OCI-LY3 (cell line): ENCODE measurements around the gene FCHSD1.

ENCODE experiments used
- H2AFZ ChIP-seq: fragments of 200-600, 300-600 bp; shearing (Covaris generic); 2 replicates; pipeline ENCODE4 v1.6.0; 2014; ENCODE audit warnings: antibody characterized with exemption, low read depth, low read length
- H3K27ac ChIP-seq: fragments of 200-600, 300-600 bp; sonication (generic); 2 replicates; pipeline ENCODE4 v1.5.1; 2014; ENCODE audit warnings: mild to moderate bottlenecking, low read length, moderate library complexity, mixed read lengths
- H3K27me3 ChIP-seq: fragments of 200-600, 300-600 bp; sonication (generic); 2 replicates; pipeline ENCODE4 v1.6.1; 2014; ENCODE audit warnings: low read depth, low read length, mixed read lengths
- H3K36me3 ChIP-seq: fragments of 200-600, 300-600 bp; sonication (generic); replicated peaks from 2 replicates; pipeline ENCODE3; 2014; ENCODE audit warnings: low read depth, low read length, mixed read lengths
- H3K4me1 ChIP-seq: fragments of 300-600, 200-600 bp; sonication (generic); 2 replicates; pipeline ENCODE4 v1.6.1; 2014; ENCODE audit warnings: low read length, mixed read lengths
- H3K4me2 ChIP-seq: fragments of 200-600, 300-600 bp; sonication (generic); 2 replicates; pipeline ENCODE4 v1.6.1; 2014; ENCODE audit warnings: low read length, mixed read lengths
- H3K4me3 ChIP-seq: fragments of 300-600, 200-600 bp; sonication (generic); 2 replicates; pipeline ENCODE4 v1.5.1; 2014; ENCODE audit warnings: antibody characterized with exemption, mild to moderate bottlenecking, low read length, moderate library complexity
- H3K79me2 ChIP-seq: fragments of 300-600, 200-600 bp; shearing (Covaris generic); 2 replicates; pipeline ENCODE4 v1.6.1; 2014; ENCODE audit warnings: mild to moderate bottlenecking, low read length, mixed read lengths
- H3K9ac ChIP-seq: fragments of 300-600, 200-600 bp; shearing (Covaris generic); 2 replicates; pipeline ENCODE4 v1.6.0; 2014; ENCODE audit warnings: mild to moderate bottlenecking, low read length, moderate library complexity
- H3K9me3 ChIP-seq: fragments of 200-600, 300-600 bp; shearing (Covaris generic); 2 replicates; pipeline ENCODE4 v1.6.1; 2014; ENCODE audit warnings: low read length, mixed read lengths; ENCODE audit not compliant: insufficient read depth
- H4K20me1 ChIP-seq: fragments of 200-600, 300-600 bp; sonication (generic); 2 replicates; pipeline ENCODE4 v1.6.1; 2016; ENCODE audit warnings: low read length, mixed read lengths; ENCODE audit not compliant: insufficient read depth
- EZH2phosphoT487 ChIP-seq: fragments of 200-600 bp; shearing (Covaris generic); IDR thresholded peaks from 2 replicates; pipeline ENCODE4 v1.6.1; 2018; ENCODE audit warnings: antibody characterized with exemption, mixed run types, low read depth
- TF ChIP-seq, protein P1 (sequence below): fragments of 200-600, 300-600 bp; sonication (generic); IDR thresholded peaks from 2 replicates; pipeline ENCODE4 v1.5.1; 2014; ENCODE audit warnings: antibody characterized with exemption, low read length, low read depth

FCHSD1 gene

DNA sequence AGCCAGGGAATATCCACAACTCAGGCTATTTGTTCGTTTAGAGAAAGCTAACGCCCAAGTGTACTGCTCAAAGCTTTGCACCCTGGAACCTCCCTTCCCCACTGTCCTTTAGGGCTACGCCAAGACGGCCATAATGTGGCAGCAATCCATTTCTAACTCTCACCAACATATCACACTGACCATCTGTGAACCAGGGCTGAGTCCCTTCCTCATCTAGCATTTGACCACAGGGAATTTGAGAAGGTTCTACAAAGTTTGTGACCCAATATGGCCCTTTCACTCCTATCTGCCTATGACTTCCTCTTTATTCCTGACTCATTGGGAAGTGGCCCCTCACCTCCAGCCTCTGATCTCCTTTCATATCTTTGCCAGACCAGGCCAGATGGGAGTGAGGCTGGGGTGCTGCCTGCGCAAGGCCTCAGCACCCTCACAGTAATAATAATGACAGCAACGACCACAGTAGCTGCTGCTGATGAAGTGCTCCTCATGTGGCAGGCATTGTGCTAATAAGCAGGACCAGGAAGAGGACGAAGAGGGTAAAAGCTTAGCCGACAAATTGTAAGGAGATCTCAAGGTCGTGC lies 40.2 kb upstream of the FCHSD1 start:
- H3K27ac ChIP-seq, result no peak overlapping the region
- H3K9me3 ChIP-seq, result no peaks in the 10 kb centered on the region
- H3K4me2 ChIP-seq, result no peak overlapping the region
- H3K27me3 ChIP-seq, result peaks cover 17% of the 10 kb centered on the region
- no peaks in the 10 kb centered on the region for H4K20me1 ChIP-seq
- H3K36me3 ChIP-seq, result no peaks in the 10 kb centered on the region
- H3K4me3 ChIP-seq, result no peak overlapping the region
- H3K9ac ChIP-seq, result no peak overlapping the region
- TF ChIP-seq, protein P1, sequence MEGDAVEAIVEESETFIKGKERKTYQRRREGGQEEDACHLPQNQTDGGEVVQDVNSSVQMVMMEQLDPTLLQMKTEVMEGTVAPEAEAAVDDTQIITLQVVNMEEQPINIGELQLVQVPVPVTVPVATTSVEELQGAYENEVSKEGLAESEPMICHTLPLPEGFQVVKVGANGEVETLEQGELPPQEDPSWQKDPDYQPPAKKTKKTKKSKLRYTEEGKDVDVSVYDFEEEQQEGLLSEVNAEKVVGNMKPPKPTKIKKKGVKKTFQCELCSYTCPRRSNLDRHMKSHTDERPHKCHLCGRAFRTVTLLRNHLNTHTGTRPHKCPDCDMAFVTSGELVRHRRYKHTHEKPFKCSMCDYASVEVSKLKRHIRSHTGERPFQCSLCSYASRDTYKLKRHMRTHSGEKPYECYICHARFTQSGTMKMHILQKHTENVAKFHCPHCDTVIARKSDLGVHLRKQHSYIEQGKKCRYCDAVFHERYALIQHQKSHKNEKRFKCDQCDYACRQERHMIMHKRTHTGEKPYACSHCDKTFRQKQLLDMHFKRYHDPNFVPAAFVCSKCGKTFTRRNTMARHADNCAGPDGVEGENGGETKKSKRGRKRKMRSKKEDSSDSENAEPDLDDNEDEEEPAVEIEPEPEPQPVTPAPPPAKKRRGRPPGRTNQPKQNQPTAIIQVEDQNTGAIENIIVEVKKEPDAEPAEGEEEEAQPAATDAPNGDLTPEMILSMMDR, result no peak
- TF ChIP-seq EZH2phosphoT487, result no peak
- H3K79me2 ChIP-seq, result no peaks in the 10 kb centered on the region
- peaks cover 16% of the 10 kb centered on the region for H3K4me1 ChIP-seq
- no peak overlapping the region for H2AFZ ChIP-seq

GRCh38 chr5:141686648-141687416 lies 35.6 kb upstream of the FCHSD1 start:
- Histone ChIP-seq H3K27ac (no peak overlapping the region), H4K20me1 (no peaks in the 10 kb centered on the region), H3K79me2 (no peaks in the 10 kb centered on the region), H3K4me1 (peaks cover 4% of the 10 kb centered on the region; the same call in 1 of the 2 replicates), H3K9ac (no peak overlapping the region), H3K4me2 (no peak overlapping the region), H3K4me3 (no peak overlapping the region), H3K9me3 (no peaks in the 10 kb centered on the region), H2AFZ (no peak overlapping the region), H3K36me3 (no peaks in the 10 kb centered on the region), H3K27me3 (peaks cover 14% of the 10 kb centered on the region)
- TF ChIP-seq, protein P1, result no peak
- no peak for TF ChIP-seq EZH2phosphoT487

GRCh38 chr5:141685591-141685990 lies 34.4 kb upstream of the FCHSD1 start:
- H3K9ac ChIP-seq, result no peak overlapping the region
- peaks cover 4% of the 10 kb centered on the region; the same call in 1 of the 2 replicates for H3K4me1 ChIP-seq
- no peaks in the 10 kb centered on the region for H3K79me2 ChIP-seq
- peaks cover 4% of the 10 kb centered on the region for H3K27me3 ChIP-seq
- H4K20me1 ChIP-seq, result no peaks in the 10 kb centered on the region
- H3K4me3 ChIP-seq, result no peak overlapping the region
- no peak overlapping the region for H3K27ac ChIP-seq
- TF ChIP-seq EZH2phosphoT487, result no peak
- TF ChIP-seq, protein P1, result no peak
- no peak overlapping the region for H2AFZ ChIP-seq
- no peak overlapping the region for H3K4me2 ChIP-seq
- no peaks in the 10 kb centered on the region for H3K9me3 ChIP-seq
- no peaks in the 10 kb centered on the region for H3K36me3 ChIP-seq

- H3K79me2 ChIP-seq, result no peaks in the 10 kb centered on the region
- H2AFZ ChIP-seq, result no peak overlapping the region
- no peak overlapping the region for H3K27ac ChIP-seq
- TF ChIP-seq, protein P1, result no peak
- TF ChIP-seq EZH2phosphoT487, result no peak
- peaks cover 4% of the 10 kb centered on the region; the same call in 1 of the 2 replicates for H3K4me1 ChIP-seq
- H3K27me3 ChIP-seq, result no peaks in the 10 kb centered on the region
- H3K9me3 ChIP-seq, result no peaks in the 10 kb centered on the region
- H3K4me3 ChIP-seq, result no peak overlapping the region
- no peak overlapping the region for H3K4me2 ChIP-seq
- no peak overlapping the region for H3K9ac ChIP-seq
- no peaks in the 10 kb centered on the region for H3K36me3 ChIP-seq
- no peaks in the 10 kb centered on the region for H4K20me1 ChIP-seq
These were observed 32.5 kb upstream of the FCHSD1 start for GRCh38 chr5:141683596-141684141.
